ENCODE results near the gene NHSL1. TPM values are rescaled to one million over a fixed set of nuclear protein-coding genes. Genes with fewer than 3 reads are reported as not detected.

NHSL1 gene
- total RNA-seq, 1 experiment from 2014 or later: 10.4 TPM

Other genes starting within 250 kb of the NHSL1 start
- gene SMIM28, start 121.6 kb downstream of the NHSL1 start, total RNA-seq (2014; rRNA removed; shearing (Covaris generic)): not detected in 2 replicates
- gene HEBP2, start 95.3 kb downstream of the NHSL1 start, total RNA-seq (2014; rRNA removed; shearing (Covaris generic)): 33.4 and 46.5 TPM in 2 replicates

Measured in A172 (cell line).